Suprapubic skin (tissue), 4 donors: ENCODE measurements around the gene FBXO36. TPM values are rescaled to one million over a fixed set of nuclear protein-coding genes. Genes with fewer than 3 reads are reported as not detected.
"Not testable (repeated sequence)": the region's sequence is repeated elsewhere in the genome, so short reads cannot be mapped to it uniquely, and the experiment has no call there.

Experiments
- DNase-seq, 2 donors: peaks; one replicate each; pipeline ENCODE4 v3.0.0-alpha.2; 2019; ENCODE audit warnings: low spot score in 2 of 2
- H3K27ac ChIP-seq: fragments of 200-600 bp; sonication (generic); one replicate; pipeline ENCODE4 v1.5.1; 2019
- H3K27me3 ChIP-seq: fragments of 200-600 bp; sonication (generic); one replicate; pipeline ENCODE4 v1.5.1; 2019
- H3K36me3 ChIP-seq: fragments of 200-600 bp; sonication (generic); one replicate; pipeline ENCODE4 v1.5.1; 2019
- H3K4me1 ChIP-seq: fragments of 200-600 bp; sonication (generic); one replicate; pipeline ENCODE4 v1.5.1; 2019
- H3K4me3 ChIP-seq: fragments of 200-600 bp; sonication (generic); one replicate; pipeline ENCODE4 v1.5.1; 2019; ENCODE audit warnings: mild to moderate bottlenecking
- H3K9me3 ChIP-seq: fragments of 200-600 bp; sonication (generic); one replicate; pipeline ENCODE4 v1.5.1; 2019
- CTCF ChIP-seq, 2 donors: fragments of 200-600 bp in 1 of 2; fragments of 450-650 bp in 1 of 2; sonication (generic) in 1 of 2; IDR thresholded peaks; one replicate each; pipeline ENCODE4 v1.5.1; 2016 to 2019; ENCODE audit warnings: antibody characterized with exemption in 2 of 2, mild to moderate bottlenecking in 1 of 2, moderate library complexity in 1 of 2
- EP300 ChIP-seq: sonication (generic); formaldehyde crosslinking; IDR thresholded peaks from one replicate; pipeline ENCODE4 v1.6.1; 2017; ENCODE audit warnings: antibody characterized with exemption
- POLR2A ChIP-seq, 2 donors: fragments of 450-650 bp; IDR thresholded peaks; one replicate each; pipeline ENCODE4 v1.6.1; 2017; ENCODE audit warnings: antibody characterized with exemption in 2 of 2, mild to moderate bottlenecking in 2 of 2, moderate library complexity in 2 of 2
- POLR2AphosphoS5 ChIP-seq, 3 donors: sonication (generic); formaldehyde crosslinking; IDR thresholded peaks; one replicate each; pipeline ENCODE4 v1.6.1; 2017; ENCODE audit warnings: antibody characterized with exemption in 3 of 3
- WGBS: methylation state at CpG from one replicate; pipeline ENCODE4 v1.1.5; 2018; 5-methylcytosine and 5-hydroxymethylcytosine counted together
- total RNA-seq, 4 donors: library from RNA; depleted of rRNA; stranded (reverse); fragments of >200 nt; gene quantifications; one replicate each; pipeline ENCODE4 v1.1.0, GENCODE V29; 2016

The FBXO36 gene
- total RNA-seq, 4 donors from 2014 or later = 4.5 to 8.4 (median 5.9) TPM

GRCh38 chr2:229888031-229888430 lies 34.3 kb upstream of the FBXO36 start:
- no peak for DNase-seq
- TF ChIP-seq EP300 (no peak), POLR2A (IDR thresholded peaks at IDR 0.05) (no peak), POLR2AphosphoS5 (IDR thresholded peaks at IDR 0.05) (no peak), CTCF (IDR thresholded peaks at IDR 0.05) (no peak)
- no peaks in the 10 kb centered on the region for H3K9me3 ChIP-seq
- H3K27ac ChIP-seq = no peak overlapping the region
- WGBS = 100% methylated on average over 1 of the region's 1 CpG
- no peaks in the 10 kb centered on the region for H3K27me3 ChIP-seq
- no peak overlapping the region for H3K4me3 ChIP-seq
- peaks cover 11% of the 10 kb centered on the region for H3K4me1 ChIP-seq
- H3K36me3 ChIP-seq = no peaks in the 10 kb centered on the region

- no peaks in the 10 kb centered on the region for H3K27me3 ChIP-seq
- no peak overlapping the region for H3K4me3 ChIP-seq
- 89% methylated on average over 2 of the region's 2 CpGs for WGBS
- TF ChIP-seq CTCF (IDR thresholded peaks at IDR 0.05) (no peak), EP300 (no peak), POLR2A (IDR thresholded peaks at IDR 0.05) (no peak), POLR2AphosphoS5 (IDR thresholded peaks at IDR 0.05) (no peak)
- no peak for DNase-seq
- no peak overlapping the region for H3K27ac ChIP-seq
- peaks cover 11% of the 10 kb centered on the region for H3K4me1 ChIP-seq
- no peaks in the 10 kb centered on the region for H3K9me3 ChIP-seq
- no peaks in the 10 kb centered on the region for H3K36me3 ChIP-seq
These were observed 33.3 kb upstream of the FBXO36 start for GRCh38 chr2:229889023-229889422.

GRCh38 chr2:229896857-229897256 lies 25.4 kb upstream of the FBXO36 start:
- Histone ChIP-seq H3K36me3 (peaks cover 4% of the 10 kb centered on the region), H3K9me3 (no peaks in the 10 kb centered on the region), H3K4me3 (no peak overlapping the region), H3K27me3 (no peaks in the 10 kb centered on the region), H3K27ac (no peak overlapping the region), H3K4me1 (peaks cover 3% of the 10 kb centered on the region)
- no peak for DNase-seq
- TF ChIP-seq CTCF (IDR thresholded peaks at IDR 0.05) = no peak
- WGBS = 69% methylated on average over 1 of the region's 1 CpG

- Histone ChIP-seq H3K27me3 (no peaks in the 10 kb centered on the region), H3K36me3 (peaks cover 11% of the 10 kb centered on the region), H3K9me3 (no peaks in the 10 kb centered on the region), H3K4me1 (peaks cover 5% of the 10 kb centered on the region), H3K4me3 (no peak overlapping the region), H3K27ac (no peak overlapping the region)
- 96% methylated on average over 3 of the region's 3 CpGs for WGBS
- no peak for DNase-seq
- no peak for TF ChIP-seq CTCF (IDR thresholded peaks at IDR 0.05)
- no peak for TF ChIP-seq POLR2AphosphoS5 (IDR thresholded peaks at IDR 0.05)
- TF ChIP-seq EP300 = no peak
- no peak for TF ChIP-seq POLR2A (IDR thresholded peaks at IDR 0.05)
These were observed 22.7 kb upstream of the FBXO36 start for GRCh38 chr2:229899604-229900003.

GRCh38 chr2:229900012-229900411 lies 22.3 kb upstream of the FBXO36 start:
- no peak for DNase-seq
- Histone ChIP-seq H3K4me1 (peaks cover 5% of the 10 kb centered on the region), H3K9me3 (no peaks in the 10 kb centered on the region), H3K27ac (no peak overlapping the region), H3K36me3 (peaks cover 13% of the 10 kb centered on the region), H3K27me3 (no peaks in the 10 kb centered on the region), H3K4me3 (no peak overlapping the region)
- 89% methylated on average over 3 of the region's 3 CpGs for WGBS
- TF ChIP-seq EP300 (no peak), CTCF (IDR thresholded peaks at IDR 0.05) (no peak), POLR2AphosphoS5 (IDR thresholded peaks at IDR 0.05) (no peak), POLR2A (IDR thresholded peaks at IDR 0.05) (no peak)

GRCh38 chr2:229900514-229900913 lies 21.8 kb upstream of the FBXO36 start:
- not testable (repeated sequence) for H3K4me1 ChIP-seq, H3K9me3 ChIP-seq, H3K27ac ChIP-seq, H3K27me3 ChIP-seq, H3K4me3 ChIP-seq, DNase-seq
- peaks cover 14% of the 10 kb centered on the region for H3K36me3 ChIP-seq
- 87% methylated on average over 9 of the region's 9 CpGs for WGBS
